Sigmoid colon (tissue), 4 donors: ENCODE measurements around the gene PTGR3.

ENCODE experiments used
- EP300 ChIP-seq, 4 donors: sonication (generic); formaldehyde crosslinking; IDR thresholded peaks; one replicate each; pipeline ENCODE4 v1.6.1; 2017; ENCODE audit warnings: antibody characterized with exemption in 4 of 4
- POLR2A ChIP-seq, 2 donors: fragments of 450-650 bp; IDR thresholded peaks; one replicate each; pipeline ENCODE4 v1.6.1; 2016; ENCODE audit warnings: antibody characterized with exemption in 2 of 2, mild to moderate bottlenecking in 2 of 2, moderate library complexity in 2 of 2
- POLR2AphosphoS5 ChIP-seq, 4 donors: sonication (generic); formaldehyde crosslinking; IDR thresholded peaks; one replicate each; pipeline ENCODE4 v1.6.1; 2017; ENCODE audit warnings: antibody characterized with exemption in 4 of 4
- TF ChIP-seq, protein P1 (sequence below), 4 experiments: fragments of 450-650 bp in 3 of 4; fragments of 200-600 bp in 1 of 4; IDR thresholded peaks; one replicate each; pipeline ENCODE4 v1.5.1; 2016 to 2019; ENCODE audit warnings: antibody characterized with exemption in 4 of 4, mild to moderate bottlenecking in 3 of 4, moderate library complexity in 2 of 4

DNA sequence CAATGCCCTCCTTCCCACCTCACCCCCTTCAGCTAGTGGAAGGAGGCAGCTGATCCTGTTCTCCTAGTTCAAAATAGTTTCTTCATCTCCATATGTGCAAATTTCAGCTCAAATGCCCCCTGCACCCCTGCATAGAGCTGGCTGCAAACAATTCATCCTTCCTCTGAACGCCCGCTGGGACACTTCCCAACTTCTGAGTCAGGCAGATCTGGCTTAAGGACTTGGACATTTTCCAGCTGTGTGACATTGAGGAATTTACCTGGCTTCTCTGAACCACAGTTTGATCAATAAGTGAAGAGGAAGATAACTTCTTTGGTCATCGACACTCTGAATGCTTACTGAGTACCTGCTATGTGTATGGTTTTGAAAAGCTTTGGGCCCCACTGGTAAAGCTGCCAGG lies 23.5 kb downstream of the PTGR3 start:
- TF ChIP-seq, protein P1, sequence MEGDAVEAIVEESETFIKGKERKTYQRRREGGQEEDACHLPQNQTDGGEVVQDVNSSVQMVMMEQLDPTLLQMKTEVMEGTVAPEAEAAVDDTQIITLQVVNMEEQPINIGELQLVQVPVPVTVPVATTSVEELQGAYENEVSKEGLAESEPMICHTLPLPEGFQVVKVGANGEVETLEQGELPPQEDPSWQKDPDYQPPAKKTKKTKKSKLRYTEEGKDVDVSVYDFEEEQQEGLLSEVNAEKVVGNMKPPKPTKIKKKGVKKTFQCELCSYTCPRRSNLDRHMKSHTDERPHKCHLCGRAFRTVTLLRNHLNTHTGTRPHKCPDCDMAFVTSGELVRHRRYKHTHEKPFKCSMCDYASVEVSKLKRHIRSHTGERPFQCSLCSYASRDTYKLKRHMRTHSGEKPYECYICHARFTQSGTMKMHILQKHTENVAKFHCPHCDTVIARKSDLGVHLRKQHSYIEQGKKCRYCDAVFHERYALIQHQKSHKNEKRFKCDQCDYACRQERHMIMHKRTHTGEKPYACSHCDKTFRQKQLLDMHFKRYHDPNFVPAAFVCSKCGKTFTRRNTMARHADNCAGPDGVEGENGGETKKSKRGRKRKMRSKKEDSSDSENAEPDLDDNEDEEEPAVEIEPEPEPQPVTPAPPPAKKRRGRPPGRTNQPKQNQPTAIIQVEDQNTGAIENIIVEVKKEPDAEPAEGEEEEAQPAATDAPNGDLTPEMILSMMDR (IDR thresholded peaks at IDR 0.05): no peak
- no peak for TF ChIP-seq POLR2A (IDR thresholded peaks at IDR 0.05)
- TF ChIP-seq POLR2AphosphoS5 (IDR thresholded peaks at IDR 0.05): no peak
- TF ChIP-seq EP300 (IDR thresholded peaks at IDR 0.05): no peak
